ENCODE measurements around the gene MIPOL1.

GRCh38 chr14:37187294-37187693 lies 10.4 kb upstream of the MIPOL1 start:
- TF ChIP-seq CTCF (IDR thresholded peaks at IDR 0.05): no peak
- no peak for TF ChIP-seq POLR2AphosphoS5 (IDR thresholded peaks at IDR 0.05; ENCODE audit: insufficient read depth in 1 of 2, low read depth in 1 of 2)

Measured in vagina (tissue), 2 donors.